Stomach (tissue), 4 donors: ENCODE measurements around the gene POM121C.

Experiments
- EP300 ChIP-seq: sonication (generic); formaldehyde crosslinking; IDR thresholded peaks from one replicate; pipeline ENCODE4 v1.6.1; 2017; ENCODE audit warnings: antibody characterized with exemption
- POLR2A ChIP-seq, 4 donors: fragments of 450-650 bp; IDR thresholded peaks; one replicate each; pipeline ENCODE4 v1.6.1; 2016; ENCODE audit warnings: antibody characterized with exemption in 4 of 4, control low read depth in 2 of 4, mild to moderate bottlenecking in 1 of 4, moderate library complexity in 1 of 4

DNA sequence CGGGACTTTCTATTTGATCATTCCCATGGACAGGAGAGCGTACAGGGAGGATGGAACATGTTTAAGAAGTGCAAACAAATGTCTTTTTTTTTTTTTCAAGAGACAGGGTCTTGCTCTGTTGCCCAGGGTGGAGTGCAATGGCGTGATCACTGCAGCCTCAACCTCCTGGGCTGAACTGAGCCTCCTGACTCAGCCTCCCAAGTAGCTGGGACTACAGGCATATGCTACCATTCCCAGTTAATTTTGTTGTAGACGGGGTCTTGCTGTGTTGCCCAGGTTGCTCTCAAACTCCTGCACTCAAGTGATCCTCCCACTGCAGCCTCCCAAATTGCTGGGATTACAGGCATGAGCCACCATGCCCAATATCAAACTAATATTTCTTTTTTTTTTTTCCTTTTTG is 46.5 kb upstream of the POM121C start:
- TF ChIP-seq POLR2A (IDR thresholded peaks at IDR 0.05) (no peak), EP300 (no peak)
